ENCODE data around the gene CDON.

The CDON gene

GRCh38 chr11:125948278-125949051 lies 114.2 kb downstream of the CDON start:
- no peak for TF ChIP-seq POLR2A (IDR thresholded peaks at IDR 0.05; ENCODE audit: low read length)
- no peak for TF ChIP-seq GATA1 (IDR thresholded peaks at IDR 0.05; ENCODE audit: low read depth, low read length)
- no peak for DNase-seq

GRCh38 chr11:125947419-125948277 lies 115.0 kb downstream of the CDON start:
- TF ChIP-seq POLR2A (IDR thresholded peaks at IDR 0.05; ENCODE audit: low read length) (no peak), GATA1 (IDR thresholded peaks at IDR 0.05; ENCODE audit: low read depth, low read length) (no peak)
- no peak for DNase-seq

GRCh38 chr11:125946712-125947418 lies 115.8 kb downstream of the CDON start:
- no peak for DNase-seq
- TF ChIP-seq GATA1 (IDR thresholded peaks at IDR 0.05; ENCODE audit: low read depth, low read length) = no peak
- no peak for TF ChIP-seq POLR2A (IDR thresholded peaks at IDR 0.05; ENCODE audit: low read length)

- DNase-seq = no peak
- TF ChIP-seq POLR2A (IDR thresholded peaks at IDR 0.05; ENCODE audit: low read length) (no peak), GATA1 (IDR thresholded peaks at IDR 0.05; ENCODE audit: low read depth, low read length) (no peak)
These were observed 116.7 kb downstream of the CDON start, which contains the start of gene VSIG10L2 for GRCh38 chr11:125945797-125946520. TSS of gene VSIG10L2 (plus strand) at chr11:125946044. CDS start at chr11:125946056, 12 bp downstream.

GRCh38 chr11:125945011-125945796 lies 117.5 kb downstream of the CDON start:
- no peak for DNase-seq
- TF ChIP-seq GATA1 (IDR thresholded peaks at IDR 0.05; ENCODE audit: low read depth, low read length) (no peak), POLR2A (IDR thresholded peaks at IDR 0.05; ENCODE audit: low read length) (no peak)

- no peak for TF ChIP-seq POLR2A (IDR thresholded peaks at IDR 0.05; ENCODE audit: low read length)
- TF ChIP-seq GATA1 (IDR thresholded peaks at IDR 0.05; ENCODE audit: low read depth, low read length) = no peak
- no peak for DNase-seq
These were observed 118.2 kb downstream of the CDON start for GRCh38 chr11:125944350-125945010.

GRCh38 chr11:125943661-125944349 lies 118.9 kb downstream of the CDON start:
- no peak for DNase-seq
- TF ChIP-seq POLR2A (IDR thresholded peaks at IDR 0.05; ENCODE audit: low read length) (no peak), GATA1 (IDR thresholded peaks at IDR 0.05; ENCODE audit: low read depth, low read length) (no peak)

GRCh38 chr11:125942771-125943428 lies 119.8 kb downstream of the CDON start:
- TF ChIP-seq POLR2A (IDR thresholded peaks at IDR 0.05; ENCODE audit: low read length) (no peak), GATA1 (IDR thresholded peaks at IDR 0.05; ENCODE audit: low read depth, low read length) (no peak)
- no peak for DNase-seq

- peak in 1 of 2 experiments; percentile 45 for DNase-seq
- TF ChIP-seq POLR2A (IDR thresholded peaks at IDR 0.05; ENCODE audit: low read length) = no peak
- no peak for TF ChIP-seq GATA1 (IDR thresholded peaks at IDR 0.05; ENCODE audit: low read depth, low read length)
These were observed 120.8 kb downstream of the CDON start for GRCh38 chr11:125941619-125942611.

GRCh38 chr11:125941267-125941618 lies 121.4 kb downstream of the CDON start:
- no peak for DNase-seq
- TF ChIP-seq GATA1 (IDR thresholded peaks at IDR 0.05; ENCODE audit: low read depth, low read length) = no peak
- no peak for TF ChIP-seq POLR2A (IDR thresholded peaks at IDR 0.05; ENCODE audit: low read length)
